ENCODE data around the gene ELOVL7. TPM values are rescaled to one million over a fixed set of nuclear protein-coding genes. Genes with fewer than 3 reads are reported as not detected.
"Not testable (repeated sequence)": the region's sequence is repeated elsewhere in the genome, so short reads cannot be mapped to it uniquely, and the experiment has no call there.

ELOVL7 gene
- total RNA-seq, 1 donor from 2014 or later: 0.59 TPM

- no peak overlapping the region for H3K4me3 Mint-ChIP-seq (ENCODE audit: unreplicated experiment)
- H3K4me1 Mint-ChIP-seq (ENCODE audit: low read depth, unreplicated experiment): no peaks in the 10 kb centered on the region
- H3K9me3 Mint-ChIP-seq (ENCODE audit: unreplicated experiment): peaks cover 1% of the 10 kb centered on the region
- H3K36me3 Mint-ChIP-seq (ENCODE audit: unreplicated experiment): peaks cover 7% of the 10 kb centered on the region
- TF ChIP-seq, protein P1, sequence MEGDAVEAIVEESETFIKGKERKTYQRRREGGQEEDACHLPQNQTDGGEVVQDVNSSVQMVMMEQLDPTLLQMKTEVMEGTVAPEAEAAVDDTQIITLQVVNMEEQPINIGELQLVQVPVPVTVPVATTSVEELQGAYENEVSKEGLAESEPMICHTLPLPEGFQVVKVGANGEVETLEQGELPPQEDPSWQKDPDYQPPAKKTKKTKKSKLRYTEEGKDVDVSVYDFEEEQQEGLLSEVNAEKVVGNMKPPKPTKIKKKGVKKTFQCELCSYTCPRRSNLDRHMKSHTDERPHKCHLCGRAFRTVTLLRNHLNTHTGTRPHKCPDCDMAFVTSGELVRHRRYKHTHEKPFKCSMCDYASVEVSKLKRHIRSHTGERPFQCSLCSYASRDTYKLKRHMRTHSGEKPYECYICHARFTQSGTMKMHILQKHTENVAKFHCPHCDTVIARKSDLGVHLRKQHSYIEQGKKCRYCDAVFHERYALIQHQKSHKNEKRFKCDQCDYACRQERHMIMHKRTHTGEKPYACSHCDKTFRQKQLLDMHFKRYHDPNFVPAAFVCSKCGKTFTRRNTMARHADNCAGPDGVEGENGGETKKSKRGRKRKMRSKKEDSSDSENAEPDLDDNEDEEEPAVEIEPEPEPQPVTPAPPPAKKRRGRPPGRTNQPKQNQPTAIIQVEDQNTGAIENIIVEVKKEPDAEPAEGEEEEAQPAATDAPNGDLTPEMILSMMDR (IDR thresholded peaks at IDR 0.05; ENCODE audit: partially characterized antibody, unreplicated experiment): no peak
- H3K27ac Mint-ChIP-seq (ENCODE audit: unreplicated experiment): no peak overlapping the region
- no peaks in the 10 kb centered on the region for H3K27me3 Mint-ChIP-seq (ENCODE audit: unreplicated experiment)
- DNase-seq: no peak
Measured at GRCh38 chr5:60738461-60738860, 105.6 kb downstream of the ELOVL7 start.

DNA sequence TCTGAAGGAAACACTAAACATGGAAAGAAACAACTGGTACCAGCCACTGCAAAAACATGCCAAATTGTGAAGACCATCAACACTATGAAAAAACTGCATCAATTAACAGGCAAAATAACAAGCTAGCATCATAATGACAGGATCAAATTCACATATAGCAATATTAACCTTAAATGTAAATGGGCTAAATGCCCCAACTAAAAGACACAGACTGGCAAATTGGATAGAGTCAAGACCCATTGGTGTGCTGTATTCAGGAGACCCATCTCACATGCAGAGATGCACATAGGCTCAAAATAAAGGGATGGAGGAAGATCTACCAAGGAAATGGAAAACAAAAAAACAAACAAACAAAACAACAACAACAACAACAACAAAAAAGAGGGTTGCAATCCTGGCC lies 113.2 kb downstream of the ELOVL7 start:
- H3K27me3 Mint-ChIP-seq (ENCODE audit: unreplicated experiment); DNase-seq; H3K9me3 Mint-ChIP-seq (ENCODE audit: unreplicated experiment); H3K4me1 Mint-ChIP-seq (ENCODE audit: low read depth, unreplicated experiment); H3K36me3 Mint-ChIP-seq (ENCODE audit: unreplicated experiment); H3K4me3 Mint-ChIP-seq (ENCODE audit: unreplicated experiment); H3K27ac Mint-ChIP-seq (ENCODE audit: unreplicated experiment): not testable (repeated sequence)

- TF ChIP-seq, protein P1 (IDR thresholded peaks at IDR 0.05; ENCODE audit: partially characterized antibody, unreplicated experiment): no peak
- Mint-ChIP-seq H3K27me3 (ENCODE audit: unreplicated experiment) (no peaks in the 10 kb centered on the region), H3K4me1 (ENCODE audit: low read depth, unreplicated experiment) (no peaks in the 10 kb centered on the region), H3K27ac (ENCODE audit: unreplicated experiment) (no peak overlapping the region), H3K36me3 (ENCODE audit: unreplicated experiment) (no peaks in the 10 kb centered on the region), H3K4me3 (ENCODE audit: unreplicated experiment) (no peak overlapping the region), H3K9me3 (ENCODE audit: unreplicated experiment) (no peaks in the 10 kb centered on the region)
- no peak for DNase-seq
Measured at GRCh38 chr5:60727033-60727679, 116.9 kb downstream of the ELOVL7 start.

GRCh38 chr5:60724126-60724525 lies 119.9 kb downstream of the ELOVL7 start:
- Mint-ChIP-seq H3K4me1 (ENCODE audit: low read depth, unreplicated experiment) (no peaks in the 10 kb centered on the region), H3K9me3 (ENCODE audit: unreplicated experiment) (no peaks in the 10 kb centered on the region), H3K27me3 (ENCODE audit: unreplicated experiment) (no peaks in the 10 kb centered on the region), H3K36me3 (ENCODE audit: unreplicated experiment) (no peaks in the 10 kb centered on the region), H3K4me3 (ENCODE audit: unreplicated experiment) (no peak overlapping the region), H3K27ac (ENCODE audit: unreplicated experiment) (no peak overlapping the region)
- no peak for DNase-seq
- TF ChIP-seq, protein P1 (IDR thresholded peaks at IDR 0.05; ENCODE audit: partially characterized antibody, unreplicated experiment): no peak

DNA sequence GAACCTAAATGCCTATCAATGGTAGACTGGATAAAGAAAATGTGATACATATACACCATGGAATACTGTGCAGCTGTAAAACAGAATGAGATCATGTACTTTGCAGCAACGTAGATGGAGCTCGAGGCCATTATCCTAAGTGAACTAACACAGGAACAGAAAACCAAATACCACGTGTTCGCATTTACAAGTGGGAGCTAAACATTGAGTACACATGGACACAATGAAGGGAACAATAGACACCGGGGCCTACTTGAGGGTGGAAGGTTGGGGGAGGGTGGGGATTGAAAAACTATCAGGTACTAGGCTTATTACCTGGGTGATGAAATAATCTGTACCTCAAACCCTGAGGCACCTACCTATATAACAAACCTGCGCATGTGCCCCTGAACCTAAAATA lies 121.7 kb downstream of the ELOVL7 start:
- Mint-ChIP-seq H3K4me3 (ENCODE audit: unreplicated experiment) (no peak overlapping the region), H3K4me1 (ENCODE audit: low read depth, unreplicated experiment) (no peaks in the 10 kb centered on the region), H3K9me3 (ENCODE audit: unreplicated experiment) (no peaks in the 10 kb centered on the region), H3K36me3 (ENCODE audit: unreplicated experiment) (no peaks in the 10 kb centered on the region), H3K27me3 (ENCODE audit: unreplicated experiment) (no peaks in the 10 kb centered on the region), H3K27ac (ENCODE audit: unreplicated experiment) (no peak overlapping the region)
- DNase-seq: no peak
- TF ChIP-seq, protein P1 (IDR thresholded peaks at IDR 0.05; ENCODE audit: partially characterized antibody, unreplicated experiment): no peak
